Ascending aorta (tissue), 2 donors: ENCODE results near the gene FAM107B. TPM values are rescaled to one million over a fixed set of nuclear protein-coding genes. Genes with fewer than 3 reads are reported as not detected.
A peak's percentile ranks its signal among the peaks of the same experiment; 100 is the strongest.

ENCODE experiments used
- DNase-seq, 2 donors: peaks; one replicate each; pipeline ENCODE4 v3.0.0-alpha.2; 2019; ENCODE audit warnings: low spot score in 2 of 2
- H3K27ac ChIP-seq, 2 donors: fragments of 200-600 bp; sonication (generic); one replicate each; pipeline ENCODE4 v1.5.1; 2016 to 2017; ENCODE audit warnings: mild to moderate bottlenecking in 1 of 2
- H3K27me3 ChIP-seq: fragments of 200-600 bp; sonication (generic); one replicate; pipeline ENCODE4 v1.5.1; 2017
- H3K36me3 ChIP-seq, 2 donors: fragments of 200-600 bp; sonication (generic); one replicate each; pipeline ENCODE4 v1.5.1; 2016
- H3K4me1 ChIP-seq, 2 donors: fragments of 200-600 bp; sonication (generic); one replicate each; pipeline ENCODE4 v1.5.1; 2016 to 2017; ENCODE audit warnings: mild to moderate bottlenecking in 1 of 2
- H3K4me3 ChIP-seq, 2 donors: fragments of 200-600 bp; sonication (generic); one replicate each; pipeline ENCODE4 v1.5.1; 2016 to 2017; ENCODE audit warnings: mild to moderate bottlenecking in 1 of 2
- H3K9me3 ChIP-seq, 2 donors: fragments of 200-600 bp; sonication (generic); one replicate each; pipeline ENCODE4 v1.5.1; 2016
- intact Hi-C: fragments of 100-400 bp; cut with DNase I; formaldehyde crosslinking; loops from one replicate; pipeline ENCODE4 v1.15.1; 2023
- total RNA-seq: library from RNA; depleted of rRNA; stranded (reverse); fragments of >200 nt; gene quantifications from one replicate; pipeline ENCODE4 v1.1.0, GENCODE V29; 2016
- TF ChIP-seq, protein P1 (sequence below), 3 experiments: fragments of 200-600 bp in 2 of 3; fragments of 450-650 bp in 1 of 3; sonication (generic) in 2 of 3; IDR thresholded peaks; one replicate each; pipeline ENCODE4 v1.5.1; 2016 to 2019; ENCODE audit warnings: antibody characterized with exemption in 3 of 3, mild to moderate bottlenecking in 1 of 3, moderate library complexity in 1 of 3

The FAM107B gene
- total RNA-seq, 1 donor from 2014 or later: 3.7 TPM

DNA sequence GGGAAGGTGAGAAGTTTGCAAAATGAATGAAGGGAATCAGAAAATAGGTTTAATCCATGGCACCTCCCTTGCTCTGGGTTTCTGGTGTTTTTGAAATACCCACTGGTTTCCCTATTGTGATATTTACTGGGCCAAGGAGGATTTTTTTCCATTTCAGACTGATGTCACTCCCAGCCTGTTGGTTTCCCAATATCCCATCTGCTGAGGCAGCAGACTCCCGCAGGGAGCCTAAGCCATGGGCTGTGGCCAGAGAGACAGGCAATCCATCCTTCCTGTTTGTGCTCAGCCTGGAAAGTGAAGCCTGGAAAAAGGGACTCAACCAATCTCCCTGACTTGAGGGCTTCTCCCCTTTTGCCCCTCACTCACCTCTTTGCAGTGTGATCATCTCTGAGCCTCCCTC is 22.8 kb downstream of the FAM107B start:
- Histone ChIP-seq H3K9me3 (no peaks in the 10 kb centered on the region), H3K27me3 (no peaks in the 10 kb centered on the region), H3K36me3 (no peaks in the 10 kb centered on the region), H3K4me3 (no peak overlapping the region), H3K27ac (peak overlapping the region; percentile 56 to 73), H3K4me1 (peaks cover 9 to 40% of the 10 kb centered on the region in 2 donors)
- intact Hi-C loops: loop anchor here (5.0 kb wide), 3 partner anchors 70 to 150 kb away; no protein-coding TSS in a partner anchor
- peak in 1 of 2 donors; percentile 79 for DNase-seq
- TF ChIP-seq, protein P1, sequence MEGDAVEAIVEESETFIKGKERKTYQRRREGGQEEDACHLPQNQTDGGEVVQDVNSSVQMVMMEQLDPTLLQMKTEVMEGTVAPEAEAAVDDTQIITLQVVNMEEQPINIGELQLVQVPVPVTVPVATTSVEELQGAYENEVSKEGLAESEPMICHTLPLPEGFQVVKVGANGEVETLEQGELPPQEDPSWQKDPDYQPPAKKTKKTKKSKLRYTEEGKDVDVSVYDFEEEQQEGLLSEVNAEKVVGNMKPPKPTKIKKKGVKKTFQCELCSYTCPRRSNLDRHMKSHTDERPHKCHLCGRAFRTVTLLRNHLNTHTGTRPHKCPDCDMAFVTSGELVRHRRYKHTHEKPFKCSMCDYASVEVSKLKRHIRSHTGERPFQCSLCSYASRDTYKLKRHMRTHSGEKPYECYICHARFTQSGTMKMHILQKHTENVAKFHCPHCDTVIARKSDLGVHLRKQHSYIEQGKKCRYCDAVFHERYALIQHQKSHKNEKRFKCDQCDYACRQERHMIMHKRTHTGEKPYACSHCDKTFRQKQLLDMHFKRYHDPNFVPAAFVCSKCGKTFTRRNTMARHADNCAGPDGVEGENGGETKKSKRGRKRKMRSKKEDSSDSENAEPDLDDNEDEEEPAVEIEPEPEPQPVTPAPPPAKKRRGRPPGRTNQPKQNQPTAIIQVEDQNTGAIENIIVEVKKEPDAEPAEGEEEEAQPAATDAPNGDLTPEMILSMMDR (IDR thresholded peaks at IDR 0.05): no peak

GRCh38 chr10:14751014-14751896 is 23.4 kb downstream of the FAM107B start:
- H3K9me3 ChIP-seq: no peaks in the 10 kb centered on the region
- no peaks in the 10 kb centered on the region for H3K36me3 ChIP-seq
- H3K27ac ChIP-seq: peak overlapping the region; percentile 56 to 73
- DNase-seq: peak in 1 of 2 donors; percentile 79
- TF ChIP-seq, protein P1 (IDR thresholded peaks at IDR 0.05): no peak
- no peak overlapping the region for H3K4me3 ChIP-seq
- intact Hi-C loops: loop anchor here (5.0 kb wide), 3 partner anchors 71 to 149 kb away; no protein-coding TSS in a partner anchor
- H3K27me3 ChIP-seq: no peaks in the 10 kb centered on the region
- H3K4me1 ChIP-seq: peaks cover 9 to 40% of the 10 kb centered on the region in 2 donors

- no peak overlapping the region for H3K4me3 ChIP-seq
- H3K27me3 ChIP-seq: no peaks in the 10 kb centered on the region
- intact Hi-C loops: no loop called here
- H3K36me3 ChIP-seq: no peaks in the 10 kb centered on the region
- TF ChIP-seq, protein P1 (IDR thresholded peaks at IDR 0.05): no peak
- H3K4me1 ChIP-seq: peaks cover 9 to 40% of the 10 kb centered on the region in 2 donors
- H3K9me3 ChIP-seq: no peaks in the 10 kb centered on the region
- no peak for DNase-seq
- peak overlapping the region; percentile 84 to 89 for H3K27ac ChIP-seq
These were observed 25.5 kb downstream of the FAM107B start for GRCh38 chr10:14749070-14749809.

GRCh38 chr10:14748441-14748840 is 26.3 kb downstream of the FAM107B start:
- H3K27me3 ChIP-seq: no peaks in the 10 kb centered on the region
- no peak for DNase-seq
- intact Hi-C loops: no loop called here
- H3K4me3 ChIP-seq: no peak overlapping the region
- no peaks in the 10 kb centered on the region for H3K9me3 ChIP-seq
- TF ChIP-seq, protein P1 (IDR thresholded peaks at IDR 0.05): no peak
- peaks cover 9 to 40% of the 10 kb centered on the region in 2 donors for H3K4me1 ChIP-seq
- H3K27ac ChIP-seq: peak overlapping the region; percentile 84 to 89
- no peaks in the 10 kb centered on the region for H3K36me3 ChIP-seq

- H3K27ac ChIP-seq: no peak overlapping the region
- TF ChIP-seq, protein P1 (IDR thresholded peaks at IDR 0.05): no peak
- H3K9me3 ChIP-seq: no peaks in the 10 kb centered on the region
- H3K36me3 ChIP-seq: no peaks in the 10 kb centered on the region
- peaks cover 13 to 26% of the 10 kb centered on the region in 2 donors for H3K4me1 ChIP-seq
- H3K4me3 ChIP-seq: no peak overlapping the region
- H3K27me3 ChIP-seq: no peaks in the 10 kb centered on the region
- no peak for DNase-seq
- intact Hi-C loops: no loop called here
These were observed 31.9 kb downstream of the FAM107B start for GRCh38 chr10:14742815-14743214.
